HEK293 (cell line): ENCODE measurements around the gene NFKBIB.

ENCODE experiments used
- CTCF ChIA-PET: fragments of 350-600 bp; formaldehyde crosslinking; extraction: SDS; loops from one replicate; lab custom pipeline; 2021; ENCODE audit warnings: antibody characterized with exemption; lab: Yijun Ruan, JAX
- POLR2A ChIA-PET: fragments of 300-600 bp; formaldehyde crosslinking; extraction: SDS; loops from one replicate; lab custom pipeline; 2020; ENCODE audit warnings: antibody characterized with exemption, inconsistent platforms; lab: Yijun Ruan, JAX
- H3K27ac ChIP-seq: fragments of 200-500 bp; sonication (Bioruptor generic); 2 replicates; pipeline ENCODE4 v1.5.1; 2014; ENCODE audit warnings: low read depth, low read length, control low read depth, inconsistent platforms; ENCODE audit errors: extremely low read depth
- H3K36me3 ChIP-seq, 2 experiments: fragments of 200-500 bp in 1 of 2; sonication (Bioruptor generic) in 1 of 2; 1 replicate in 1 of 2; 2 replicates in 1 of 2; pipeline ENCODE4 v1.5.1; 2014 to 2017; ENCODE audit warnings: inconsistent platforms in 2 of 2, low read length in 2 of 2; ENCODE audit not compliant: control insufficient read depth in 2 of 2, insufficient read depth in 1 of 2
- H3K4me1 ChIP-seq: fragments of 200-500 bp; sonication (Bioruptor generic); 2 replicates; pipeline ENCODE4 v1.5.1; 2014; ENCODE audit warnings: mild to moderate bottlenecking, low read length, inconsistent platforms; ENCODE audit not compliant: control insufficient read depth, insufficient read depth
- H3K4me3 ChIP-seq: 2 replicates; pipeline ENCODE4 v1.5.1; 2011; ENCODE audit warnings: low read depth, mild to moderate bottlenecking, control low read depth, low read length, moderate library complexity
- H3K9me3 ChIP-seq: fragments of 200-500 bp; sonication (Bioruptor generic); 2 replicates; pipeline ENCODE4 v1.5.1; 2014; ENCODE audit warnings: low read depth, low read length, inconsistent platforms; ENCODE audit not compliant: control insufficient read depth, insufficient read depth
- GLIS1 ChIP-seq: fragments of 450-650 bp; formaldehyde crosslinking; IDR thresholded peaks from 2 replicates; pipeline ENCODE4 v1.5.1; 2016; ENCODE audit warnings: missing biosample characterization, missing genetic modification characterization
- GLIS2 ChIP-seq: fragments of 450-650 bp; formaldehyde crosslinking; IDR thresholded peaks from 2 replicates; pipeline ENCODE4 v1.5.1; 2016; ENCODE audit warnings: missing biosample characterization, missing genetic modification characterization
- KLF1 ChIP-seq: fragments of 450-650 bp; formaldehyde crosslinking; IDR thresholded peaks from 2 replicates; pipeline ENCODE4 v1.5.1; 2016; ENCODE audit warnings: missing biosample characterization, missing genetic modification characterization
- YY2 ChIP-seq: fragments of 450-650 bp; formaldehyde crosslinking; IDR thresholded peaks from 2 replicates; pipeline ENCODE4 v1.5.1; 2016; ENCODE audit warnings: missing biosample characterization, missing genetic modification characterization
- ZBTB7A ChIP-seq: fragments of 450-650 bp; formaldehyde crosslinking; IDR thresholded peaks from 2 replicates; pipeline ENCODE4 v1.5.1; 2016; ENCODE audit warnings: low read depth, missing biosample characterization, missing genetic modification characterization
- ZFHX2 ChIP-seq: fragments of 450-650 bp; formaldehyde crosslinking; conservative IDR thresholded peaks from 2 replicates; pipeline ENCODE4 v1.5.1; 2016; ENCODE audit warnings: missing biosample characterization, missing genetic modification characterization
- ZIC2 ChIP-seq: fragments of 450-650 bp; formaldehyde crosslinking; IDR thresholded peaks from 2 replicates; pipeline ENCODE4 v1.5.1; 2016; ENCODE audit warnings: missing biosample characterization, missing genetic modification characterization
- ZNF138 ChIP-seq: fragments of 450-650 bp; formaldehyde crosslinking; IDR thresholded peaks from 2 replicates; pipeline ENCODE4 v1.5.1; 2016; ENCODE audit warnings: missing biosample characterization, missing genetic modification characterization, borderline replicate concordance
- ZNF175 ChIP-seq: fragments of 450-650 bp; formaldehyde crosslinking; IDR thresholded peaks from 2 replicates; pipeline ENCODE4 v1.5.1; 2016; ENCODE audit warnings: missing biosample characterization, missing genetic modification characterization
- ZNF248 ChIP-seq: fragments of 450-650 bp; formaldehyde crosslinking; IDR thresholded peaks from 2 replicates; pipeline ENCODE4 v1.5.1; 2017; ENCODE audit warnings: missing biosample characterization, missing genetic modification characterization
- ZNF335 ChIP-seq: fragments of 450-650 bp; formaldehyde crosslinking; conservative IDR thresholded peaks from 2 replicates; pipeline ENCODE4 v1.5.1; 2016; ENCODE audit warnings: missing biosample characterization, missing genetic modification characterization
- ZNF530 ChIP-seq: fragments of 450-650 bp; formaldehyde crosslinking; IDR thresholded peaks from 2 replicates; pipeline ENCODE4 v1.5.1; 2016; ENCODE audit warnings: low read depth, missing biosample characterization, missing genetic modification characterization
- ZNF558 ChIP-seq: fragments of 450-650 bp; formaldehyde crosslinking; IDR thresholded peaks from 2 replicates; pipeline ENCODE4 v1.5.1; 2016; ENCODE audit warnings: missing biosample characterization, missing genetic modification characterization
- ZNF600 ChIP-seq: fragments of 450-650 bp; formaldehyde crosslinking; IDR thresholded peaks from 2 replicates; pipeline ENCODE4 v1.5.1; 2016; ENCODE audit warnings: missing biosample characterization, missing genetic modification characterization
- ZNF621 ChIP-seq: fragments of 450-650 bp; formaldehyde crosslinking; IDR thresholded peaks from 2 replicates; pipeline ENCODE4 v1.5.1; 2017; ENCODE audit warnings: missing biosample characterization, missing genetic modification characterization
- TF ChIP-seq, protein P1 (sequence below): fragments of 450-650 bp; formaldehyde crosslinking; IDR thresholded peaks from 2 replicates; pipeline ENCODE4 v1.5.1; 2016; ENCODE audit warnings: missing biosample characterization, missing genetic modification characterization, borderline replicate concordance
- TF ChIP-seq, protein P2 (sequence below): fragments of 450-650 bp; formaldehyde crosslinking; IDR thresholded peaks from 2 replicates; pipeline ENCODE4 v1.5.1; 2016; ENCODE audit warnings: missing biosample characterization, missing genetic modification characterization, borderline replicate concordance
- TF ChIP-seq, protein P3 (sequence below): fragments of 450-650 bp; formaldehyde crosslinking; IDR thresholded peaks from 2 replicates; pipeline ENCODE4 v1.5.1; 2016; ENCODE audit warnings: missing biosample characterization, missing genetic modification characterization

The NFKBIB gene

DNA sequence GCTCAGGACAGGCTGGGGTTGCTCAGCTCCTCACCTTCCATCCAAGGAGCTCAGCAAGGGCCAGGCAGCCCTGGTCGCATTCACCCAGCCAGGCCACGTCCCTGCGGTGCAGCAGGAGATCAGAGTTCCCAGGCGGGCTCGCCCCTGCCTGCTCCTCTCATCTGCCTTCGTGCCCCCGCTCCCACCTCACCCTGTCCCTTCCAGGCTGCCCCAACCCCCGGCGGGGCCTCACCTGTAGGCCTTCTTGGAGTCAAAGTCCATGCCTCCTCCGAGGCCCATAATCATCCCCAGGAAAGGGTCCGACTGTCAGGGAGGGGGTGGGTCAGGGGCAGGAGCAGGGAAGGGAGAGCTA, 20.4 kb upstream of the NFKBIB start:
- Histone ChIP-seq H3K9me3 (no peaks in the 10 kb centered on the region), H3K36me3 (peaks cover 7 to 30% of the 10 kb centered on the region in 2 experiments; a peak in 2 of 3 replicates), H3K4me1 (peaks cover 8% of the 10 kb centered on the region), H3K27ac (no peak overlapping the region), H3K4me3 (no peak overlapping the region)
- CTCF ChIA-PET: interaction anchor here (1.2 to 9.0 kb wide), 4 partner anchors 9 to 245 kb away, joined by 3 to 84 read pairs (median 13); no protein-coding TSS in a partner anchor
- POLR2A ChIA-PET: interaction anchor here (0.6 to 1.0 kb wide), 3 partner anchors 21 to 97 kb away, joined by 3 to 6 read pairs (median 3); partner anchors contain the start of gene NFKBIB
- TF ChIP-seq ZNF175 (0 out of 2 replicates have a peak, but pooled peaks have one; percentile 18), ZNF530 (tag by site-specific recombination) (no peak)

DNA sequence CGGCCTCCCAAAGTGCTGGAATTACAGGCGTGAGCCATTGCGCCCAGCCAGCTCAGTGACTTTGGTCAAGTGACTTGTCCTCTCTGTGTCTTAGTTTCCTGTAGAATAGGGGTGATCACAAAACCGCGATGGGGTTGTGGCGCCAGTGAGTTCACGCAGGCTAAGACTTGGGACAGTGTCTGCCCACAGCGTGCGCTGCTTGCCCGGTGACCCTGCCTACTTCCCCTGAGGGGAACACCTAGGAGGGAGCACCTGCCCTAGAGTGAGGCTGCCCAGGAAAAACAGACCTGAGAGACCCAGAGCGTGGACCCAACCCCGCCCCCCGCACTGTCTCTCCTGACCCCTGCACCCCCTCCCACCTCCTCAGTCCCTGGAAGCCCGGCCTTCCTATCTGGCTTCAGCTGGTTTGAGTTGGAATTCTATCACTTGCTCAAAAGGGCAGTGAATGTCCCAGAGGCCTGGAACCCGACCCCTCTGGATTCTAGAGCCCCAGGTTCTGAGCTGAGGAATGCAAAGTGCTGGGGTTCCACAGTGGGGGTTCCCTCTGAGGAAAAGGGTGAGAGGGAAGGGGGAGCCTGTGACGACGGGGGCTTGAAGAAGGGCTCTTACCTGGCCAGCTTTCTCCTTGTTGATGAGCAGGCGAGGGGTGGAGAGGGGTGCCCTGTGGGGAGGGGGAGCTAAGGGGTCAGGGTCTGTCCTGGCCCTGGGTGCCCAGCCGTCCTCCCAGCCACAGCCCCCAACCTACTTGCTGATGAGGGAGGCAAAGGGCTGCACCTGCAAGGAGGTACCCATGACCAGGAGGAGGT, 19.5 kb upstream of the NFKBIB start:
- peaks cover 8% of the 10 kb centered on the region for H3K4me1 ChIP-seq
- TF ChIP-seq ZNF335 (tag by site-specific recombination) (no peak), ZNF248 (tag by site-specific recombination) (peak; percentile 45; the same call in 1 of the 2 replicates)
- H3K36me3 ChIP-seq: peaks cover 7 to 34% of the 10 kb centered on the region in 2 experiments; a peak in 2 of 3 replicates
- no peak overlapping the region for H3K4me3 ChIP-seq
- ChIA-PET POLR2A (interaction anchor here (0.6 kb wide), 2 partner anchors 12 to 96 kb away, joined by 4 to 6 read pairs; no protein-coding TSS in a partner anchor), CTCF (interaction anchor here (0.7 to 9.0 kb wide), 3 partner anchors 8 to 246 kb away, joined by 3 to 84 read pairs (median 5); no protein-coding TSS in a partner anchor)
- no peaks in the 10 kb centered on the region for H3K9me3 ChIP-seq
- no peak overlapping the region for H3K27ac ChIP-seq

DNA sequence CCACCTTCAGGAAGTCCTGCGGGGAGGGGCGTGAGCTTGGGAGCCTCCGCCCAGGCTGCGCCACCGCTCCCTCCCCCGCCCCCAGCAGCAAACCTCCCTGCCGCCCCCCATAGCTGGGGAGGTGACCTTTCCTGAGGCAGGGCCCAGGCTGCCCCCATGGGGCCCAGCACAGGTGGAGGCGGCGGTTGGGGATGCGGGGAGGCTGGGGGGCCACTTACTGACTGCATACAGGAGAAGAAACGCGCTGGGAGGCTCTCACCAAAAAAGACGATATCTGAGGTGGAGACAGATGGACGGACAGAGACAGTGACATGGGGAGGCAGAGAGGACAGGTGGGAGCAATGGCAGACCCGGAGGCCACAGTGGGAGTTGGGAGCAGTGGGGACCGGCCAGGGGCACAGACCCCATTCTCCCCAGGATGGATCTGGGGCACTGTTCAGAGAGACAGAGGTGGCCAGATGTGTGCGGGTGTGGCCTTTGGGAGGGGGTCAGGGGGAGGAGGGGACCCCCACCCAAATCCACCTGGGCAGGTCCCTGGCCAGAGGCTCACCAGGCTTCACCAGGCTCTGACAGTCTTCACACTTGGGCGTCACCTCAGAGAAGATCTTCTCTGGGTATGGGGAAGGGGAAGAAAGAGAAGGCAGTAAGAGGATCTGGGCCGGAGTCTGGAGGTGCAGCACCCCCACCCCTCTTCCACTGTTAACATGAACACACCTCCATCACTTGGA, 18.7 kb upstream of the NFKBIB start:
- peaks cover 8% of the 10 kb centered on the region for H3K4me1 ChIP-seq
- no peak overlapping the region for H3K27ac ChIP-seq
- peaks cover 7 to 34% of the 10 kb centered on the region in 2 experiments; a peak in 2 of 3 replicates for H3K36me3 ChIP-seq
- no peak overlapping the region for H3K4me3 ChIP-seq
- no peaks in the 10 kb centered on the region for H3K9me3 ChIP-seq
- ChIA-PET CTCF (interaction anchor here (0.7 to 1.3 kb wide), 3 partner anchors 10 to 98 kb away, joined by 3 to 4 read pairs (median 3); no protein-coding TSS in a partner anchor), POLR2A (interaction anchor here (0.6 to 2.4 kb wide), 2 partner anchors 13 to 32 kb away, joined by 4 to 9 read pairs; no protein-coding TSS in a partner anchor)
- TF ChIP-seq ZNF600 (no peak), YY2 (no peak), ZIC2 (peak; percentile 25; the same call in 1 of the 2 replicates), ZNF558 (no peak), KLF1 (tag by site-specific recombination) (peak; percentile 83), ZNF138 (tag by site-specific recombination) (no peak), ZNF621 (tag by site-specific recombination) (no peak), GLIS2 (tag by site-specific recombination) (peak; percentile 45), ZFHX2 (tag by site-specific recombination) (peak; percentile 19; the same call in 1 of the 2 replicates), ZBTB7A (tag by site-specific recombination) (peak; percentile 61; the same call in 1 of the 2 replicates), GLIS1 (tag by site-specific recombination) (peak; percentile 71)
- TF ChIP-seq, protein P1, sequence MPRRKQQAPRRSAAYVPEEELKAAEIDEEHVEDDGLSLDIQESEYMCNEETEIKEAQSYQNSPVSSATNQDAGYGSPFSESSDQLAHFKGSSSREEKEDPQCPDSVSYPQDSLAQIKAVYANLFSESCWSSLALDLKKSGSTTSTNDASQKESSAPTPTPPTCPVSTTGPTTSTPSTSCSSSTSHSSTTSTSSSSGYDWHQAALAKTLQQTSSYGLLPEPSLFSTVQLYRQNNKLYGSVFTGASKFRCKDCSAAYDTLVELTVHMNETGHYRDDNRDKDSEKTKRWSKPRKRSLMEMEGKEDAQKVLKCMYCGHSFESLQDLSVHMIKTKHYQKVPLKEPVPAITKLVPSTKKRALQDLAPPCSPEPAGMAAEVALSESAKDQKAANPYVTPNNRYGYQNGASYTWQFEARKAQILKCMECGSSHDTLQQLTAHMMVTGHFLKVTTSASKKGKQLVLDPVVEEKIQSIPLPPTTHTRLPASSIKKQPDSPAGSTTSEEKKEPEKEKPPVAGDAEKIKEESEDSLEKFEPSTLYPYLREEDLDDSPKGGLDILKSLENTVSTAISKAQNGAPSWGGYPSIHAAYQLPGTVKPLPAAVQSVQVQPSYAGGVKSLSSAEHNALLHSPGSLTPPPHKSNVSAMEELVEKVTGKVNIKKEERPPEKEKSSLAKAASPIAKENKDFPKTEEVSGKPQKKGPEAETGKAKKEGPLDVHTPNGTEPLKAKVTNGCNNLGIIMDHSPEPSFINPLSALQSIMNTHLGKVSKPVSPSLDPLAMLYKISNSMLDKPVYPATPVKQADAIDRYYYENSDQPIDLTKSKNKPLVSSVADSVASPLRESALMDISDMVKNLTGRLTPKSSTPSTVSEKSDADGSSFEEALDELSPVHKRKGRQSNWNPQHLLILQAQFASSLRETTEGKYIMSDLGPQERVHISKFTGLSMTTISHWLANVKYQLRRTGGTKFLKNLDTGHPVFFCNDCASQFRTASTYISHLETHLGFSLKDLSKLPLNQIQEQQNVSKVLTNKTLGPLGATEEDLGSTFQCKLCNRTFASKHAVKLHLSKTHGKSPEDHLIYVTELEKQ (tag by site-specific recombination): no peak
- TF ChIP-seq, protein P2, sequence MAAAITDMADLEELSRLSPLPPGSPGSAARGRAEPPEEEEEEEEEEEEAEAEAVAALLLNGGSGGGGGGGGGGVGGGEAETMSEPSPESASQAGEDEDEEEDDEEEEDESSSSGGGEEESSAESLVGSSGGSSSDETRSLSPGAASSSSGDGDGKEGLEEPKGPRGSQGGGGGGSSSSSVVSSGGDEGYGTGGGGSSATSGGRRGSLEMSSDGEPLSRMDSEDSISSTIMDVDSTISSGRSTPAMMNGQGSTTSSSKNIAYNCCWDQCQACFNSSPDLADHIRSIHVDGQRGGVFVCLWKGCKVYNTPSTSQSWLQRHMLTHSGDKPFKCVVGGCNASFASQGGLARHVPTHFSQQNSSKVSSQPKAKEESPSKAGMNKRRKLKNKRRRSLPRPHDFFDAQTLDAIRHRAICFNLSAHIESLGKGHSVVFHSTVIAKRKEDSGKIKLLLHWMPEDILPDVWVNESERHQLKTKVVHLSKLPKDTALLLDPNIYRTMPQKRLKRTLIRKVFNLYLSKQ (tag by site-specific recombination): no peak
- TF ChIP-seq, protein P3, sequence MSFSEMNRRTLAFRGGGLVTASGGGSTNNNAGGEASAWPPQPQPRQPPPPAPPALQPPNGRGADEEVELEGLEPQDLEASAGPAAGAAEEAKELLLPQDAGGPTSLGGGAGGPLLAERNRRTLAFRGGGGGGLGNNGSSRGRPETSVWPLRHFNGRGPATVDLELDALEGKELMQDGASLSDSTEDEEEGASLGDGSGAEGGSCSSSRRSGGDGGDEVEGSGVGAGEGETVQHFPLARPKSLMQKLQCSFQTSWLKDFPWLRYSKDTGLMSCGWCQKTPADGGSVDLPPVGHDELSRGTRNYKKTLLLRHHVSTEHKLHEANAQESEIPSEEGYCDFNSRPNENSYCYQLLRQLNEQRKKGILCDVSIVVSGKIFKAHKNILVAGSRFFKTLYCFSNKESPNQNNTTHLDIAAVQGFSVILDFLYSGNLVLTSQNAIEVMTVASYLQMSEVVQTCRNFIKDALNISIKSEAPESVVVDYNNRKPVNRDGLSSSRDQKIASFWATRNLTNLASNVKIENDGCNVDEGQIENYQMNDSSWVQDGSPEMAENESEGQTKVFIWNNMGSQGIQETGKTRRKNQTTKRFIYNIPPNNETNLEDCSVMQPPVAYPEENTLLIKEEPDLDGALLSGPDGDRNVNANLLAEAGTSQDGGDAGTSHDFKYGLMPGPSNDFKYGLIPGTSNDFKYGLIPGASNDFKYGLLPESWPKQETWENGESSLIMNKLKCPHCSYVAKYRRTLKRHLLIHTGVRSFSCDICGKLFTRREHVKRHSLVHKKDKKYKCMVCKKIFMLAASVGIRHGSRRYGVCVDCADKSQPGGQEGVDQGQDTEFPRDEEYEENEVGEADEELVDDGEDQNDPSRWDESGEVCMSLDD (tag by site-specific recombination): no peak; the same call in 1 of the 2 replicates
